Measurements from ENCODE around the gene ZC3H7B.

The ZC3H7B gene

DNA sequence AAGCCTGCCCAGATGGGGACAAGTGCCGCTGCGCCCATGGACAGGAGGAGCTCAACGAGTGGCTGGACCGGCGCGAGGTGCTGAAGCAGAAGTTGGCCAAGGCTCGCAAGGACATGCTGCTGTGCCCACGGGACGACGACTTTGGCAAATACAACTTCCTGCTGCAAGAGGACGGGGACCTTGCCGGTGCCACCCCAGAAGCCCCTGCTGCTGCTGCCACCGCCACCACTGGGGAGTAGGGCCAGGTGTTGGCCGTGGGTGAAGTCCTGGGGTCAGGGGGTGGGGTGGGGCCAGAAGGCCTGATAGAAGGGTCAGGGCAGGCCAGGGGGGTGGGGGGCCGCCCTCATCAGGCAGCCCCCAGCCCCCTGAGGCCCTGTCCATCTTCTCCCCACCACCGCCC is 55.9 kb downstream of the ZC3H7B start:
- TF ChIP-seq, protein P1, sequence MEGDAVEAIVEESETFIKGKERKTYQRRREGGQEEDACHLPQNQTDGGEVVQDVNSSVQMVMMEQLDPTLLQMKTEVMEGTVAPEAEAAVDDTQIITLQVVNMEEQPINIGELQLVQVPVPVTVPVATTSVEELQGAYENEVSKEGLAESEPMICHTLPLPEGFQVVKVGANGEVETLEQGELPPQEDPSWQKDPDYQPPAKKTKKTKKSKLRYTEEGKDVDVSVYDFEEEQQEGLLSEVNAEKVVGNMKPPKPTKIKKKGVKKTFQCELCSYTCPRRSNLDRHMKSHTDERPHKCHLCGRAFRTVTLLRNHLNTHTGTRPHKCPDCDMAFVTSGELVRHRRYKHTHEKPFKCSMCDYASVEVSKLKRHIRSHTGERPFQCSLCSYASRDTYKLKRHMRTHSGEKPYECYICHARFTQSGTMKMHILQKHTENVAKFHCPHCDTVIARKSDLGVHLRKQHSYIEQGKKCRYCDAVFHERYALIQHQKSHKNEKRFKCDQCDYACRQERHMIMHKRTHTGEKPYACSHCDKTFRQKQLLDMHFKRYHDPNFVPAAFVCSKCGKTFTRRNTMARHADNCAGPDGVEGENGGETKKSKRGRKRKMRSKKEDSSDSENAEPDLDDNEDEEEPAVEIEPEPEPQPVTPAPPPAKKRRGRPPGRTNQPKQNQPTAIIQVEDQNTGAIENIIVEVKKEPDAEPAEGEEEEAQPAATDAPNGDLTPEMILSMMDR (IDR thresholded peaks at IDR 0.05; ENCODE audit: low read depth, low read length), result no peak
- H3K4me3 ChIP-seq (ENCODE audit: low read depth, low read length), result no peak overlapping the region

GRCh38 chr22:41358927-41359326 is 57.6 kb downstream of the ZC3H7B start:
- TF ChIP-seq, protein P1 (IDR thresholded peaks at IDR 0.05; ENCODE audit: low read depth, low read length), result no peak
- H3K4me3 ChIP-seq (ENCODE audit: low read depth, low read length), result no peak overlapping the region

DNA sequence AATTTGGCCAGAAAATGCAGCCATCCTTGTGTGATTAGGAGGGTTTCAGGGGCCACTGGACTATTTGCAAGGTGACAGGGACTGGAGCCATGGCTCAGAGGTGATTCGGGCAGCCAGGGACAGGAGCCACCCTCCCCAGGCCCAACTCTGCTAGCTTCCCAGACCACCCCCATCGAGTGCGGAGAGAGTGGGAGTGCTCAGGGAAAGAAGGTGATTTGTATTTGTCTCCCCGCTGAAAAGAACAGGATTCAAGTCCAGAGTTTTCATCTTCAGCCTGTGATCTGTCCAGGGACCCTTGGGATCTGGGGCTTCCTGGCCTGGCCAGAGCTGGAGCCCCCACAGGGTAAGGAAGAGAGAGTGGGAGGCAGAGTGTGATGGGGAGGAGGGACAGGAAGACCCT is 58.1 kb downstream of the ZC3H7B start:
- H3K4me3 ChIP-seq (ENCODE audit: low read depth, low read length), result no peak overlapping the region
- TF ChIP-seq, protein P1 (IDR thresholded peaks at IDR 0.05; ENCODE audit: low read depth, low read length), result no peak

GRCh38 chr22:41360126-41360525 is 58.8 kb downstream of the ZC3H7B start:
- no peak overlapping the region for H3K4me3 ChIP-seq (ENCODE audit: low read depth, low read length)
- TF ChIP-seq, protein P1 (IDR thresholded peaks at IDR 0.05; ENCODE audit: low read depth, low read length), result no peak

DNA sequence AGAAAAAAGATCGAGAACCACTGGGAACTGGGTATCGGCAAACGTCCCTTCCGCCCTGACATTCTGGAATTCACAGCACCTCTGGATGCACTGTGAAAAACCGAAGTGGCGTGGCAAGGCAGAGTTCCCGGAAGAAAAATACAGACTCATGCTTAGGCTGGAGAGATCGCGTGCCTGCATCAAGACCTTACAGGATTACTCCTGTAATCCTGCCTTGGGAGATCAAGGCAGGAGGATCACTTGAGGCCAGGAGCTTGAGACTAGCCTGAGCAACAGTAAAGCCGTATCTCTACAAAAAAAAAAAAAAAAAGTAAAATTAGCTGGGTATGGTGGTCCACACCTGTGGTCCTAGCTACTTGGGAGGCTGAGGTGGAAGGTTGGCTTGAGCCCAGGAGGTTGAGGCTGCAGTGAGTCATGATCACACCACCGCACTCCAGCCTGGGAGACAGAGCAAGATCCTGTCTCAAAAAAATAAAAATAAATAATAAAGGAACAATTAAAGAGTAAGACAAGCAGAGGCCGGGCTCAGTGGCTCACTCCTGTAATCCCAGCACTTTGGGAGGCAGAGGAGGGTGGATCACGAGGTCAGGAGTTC is 60.5 kb downstream of the ZC3H7B start:
- no peak overlapping the region for H3K4me3 ChIP-seq (ENCODE audit: low read depth, low read length)
- TF ChIP-seq, protein P1 (IDR thresholded peaks at IDR 0.05; ENCODE audit: low read depth, low read length), result no peak

- no peak overlapping the region for H3K4me3 ChIP-seq (ENCODE audit: low read depth, low read length)
- TF ChIP-seq, protein P1 (IDR thresholded peaks at IDR 0.05; ENCODE audit: low read depth, low read length), result no peak
These were observed 61.3 kb downstream of the ZC3H7B start for GRCh38 chr22:41362615-41363014.

- TF ChIP-seq, protein P1 (IDR thresholded peaks at IDR 0.05; ENCODE audit: low read depth, low read length), result no peak
- H3K4me3 ChIP-seq (ENCODE audit: low read depth, low read length), result no peak overlapping the region
These were observed 62.9 kb downstream of the ZC3H7B start for GRCh38 chr22:41364233-41364632.

Measured in WI38 (cell line).